ENCODE results near the gene CDH24.

- TF ChIP-seq CTCF (IDR thresholded peaks at IDR 0.05) (no peak), POLR2A (IDR thresholded peaks at IDR 0.05; ENCODE audit: low read depth) (no peak), POLR2AphosphoS5 (IDR thresholded peaks at IDR 0.05) (no peak), EP300 (IDR thresholded peaks at IDR 0.05) (no peak)
Observed at GRCh38 chr14:23099212-23099861, 42.0 kb upstream of the CDH24 start.
